Heart left ventricle (tissue), 16 donors: Measurements from ENCODE around the gene ADGRG7. TPM values are rescaled to one million over a fixed set of nuclear protein-coding genes. Genes with fewer than 3 reads are reported as not detected.
"Not testable (repeated sequence)": the region's sequence is repeated elsewhere in the genome, so short reads cannot be mapped to it uniquely, and the experiment has no call there.

Experiments
- ATAC-seq, 4 donors: fragments of 200-7000 bp; cut with Tn5 transposase; one replicate each; pipeline ENCODE4 v1.9.1; 2020 to 2022; ENCODE audit warnings: moderate library complexity in 4 of 4, mild to moderate bottlenecking in 3 of 4, moderate number of reproducible peaks in 1 of 4
- DNase-seq, 5 donors: peaks; one replicate each; pipeline ENCODE4 v3.0.0-alpha.2; 2020
- H3K27ac ChIP-seq, 12 donors: fragments of 200-600 bp; sonication (generic) in 4 of 12; one replicate each; pipeline versions ENCODE4 v1.5.0 to v1.8.0; 2016 to 2022; ENCODE audit warnings: mild to moderate bottlenecking in 2 of 12
- H3K27me3 ChIP-seq, 9 donors: fragments of 200-600 bp; sonication (generic) in 2 of 9; one replicate each; pipeline versions ENCODE4 v1.5.1 to v1.8.0; 2016 to 2022; ENCODE audit warnings: mild to moderate bottlenecking in 3 of 9
- H3K36me3 ChIP-seq, 9 donors: fragments of 200-600 bp; sonication (generic) in 2 of 9; one replicate each; pipeline versions ENCODE4 v1.5.0 to v1.8.0; 2018 to 2022; ENCODE audit warnings: mild to moderate bottlenecking in 2 of 9
- H3K4me1 ChIP-seq, 12 donors: fragments of 200-600 bp; sonication (generic) in 4 of 12; one replicate each; pipeline versions ENCODE4 v1.5.0 to v1.8.0; 2016 to 2022; ENCODE audit warnings: mild to moderate bottlenecking in 3 of 12
- H3K4me3 ChIP-seq, 12 donors: fragments of 200-600 bp; sonication (generic) in 4 of 12; one replicate each; pipeline versions ENCODE4 v1.5.0 to v1.8.0; 2017 to 2022; ENCODE audit warnings: mild to moderate bottlenecking in 9 of 12, moderate library complexity in 4 of 12
- H3K9me3 ChIP-seq, 12 donors: fragments of 200-600 bp; sonication (generic) in 4 of 12; one replicate each; pipeline versions ENCODE4 v1.5.0 to v1.8.0; 2016 to 2022; ENCODE audit warnings: mild to moderate bottlenecking in 1 of 12
- POLR2A ChIP-seq, 2 donors: fragments of 450-650 bp; IDR thresholded peaks; one replicate each; pipeline ENCODE4 v1.6.1; 2017; ENCODE audit warnings: antibody characterized with exemption in 2 of 2, mild to moderate bottlenecking in 2 of 2, moderate library complexity in 2 of 2
- WGBS, 4 donors: extraction: QIAGEN DNeasy Blood & Tissue Kit in 2 of 4; methylation state at CpG; one replicate each; pipeline versions ENCODE4 v1.1.5 to v1.1.7; 2013 to 2018; 5-methylcytosine and 5-hydroxymethylcytosine counted together
- intact Hi-C, 10 donors: fragments of 100-400 bp; cut with DNase I; formaldehyde crosslinking; loops; one replicate each; pipeline versions ENCODE4 v1.11.1 to v1.14.2; 2022
- polyA plus RNA-seq, 2 donors: library from polyadenylated mRNA; stranded (reverse); fragments of 200-250 nt; gene quantifications; one replicate each; pipeline ENCODE4 v1.2.3, GENCODE V29; 2013
- total RNA-seq, 9 donors: library from RNA; depleted of rRNA in 2 of 9; stranded (reverse); fragments of >200 nt in 2 of 9; fragmentation: NEBNext Ultra II Directional in 3 of 9; extraction: Animal tissue kit (Norgen Biotek cat#: 25700) in 3 of 9; gene quantifications; one replicate each; pipeline versions ENCODE4 v1.1.0 to v1.2.4, GENCODE V29; 2016 to 2023
- TF ChIP-seq, protein P1 (sequence below), 12 donors: fragments of 200-600 bp; sonication (generic) in 4 of 12; IDR thresholded peaks; one replicate each; pipeline versions ENCODE4 v1.5.0 to v1.8.0; 2018 to 2022; ENCODE audit warnings: antibody characterized with exemption in 12 of 12, mild to moderate bottlenecking in 5 of 12
- donor health status: ischemic (EF 13 %, LVEDD 7.1; RV severe dilation, severe dysfunction).
- donor health status: healthy with polysubstance abuse.
- donor health status: DM: no; HTN: yes; CAD: no.
- donor health status: DM: no; HTN: no; CAD: no.
- donor health status: ischemic (EF 25% LVEDD 6.9; RV normal size, moderate dysfunction).
- donor health status: ischemic (EF 25% LVEDD 5.7; RV mildly dilated, moderate dysfunction).
- donor health status: healthy.
- donor health status: DM: yes; HTN: yes; CAD: no.
- donor health status: ischemic (EF 35%, LVEDD 5.7; RV mildly dilated, moderate dysfunction).
- donor health status: nonischemic (EF 11% LVEDD 7.7; RV severe dilation, severe dysfunction).
- donor health status: DM: yes; HTN: yes; CAD: no.
- donor health status: PGD.
- donor health status: ischemic (EF 29% LVEDD 5.4; RV normal size, mild dysfunction).
- donor health status: nonischemic (EF 23%, LVEDD 6.1; RV moderate dilation, normal function).

The ADGRG7 gene
- total and polyA plus RNA-seq, 11 donors, result 0.23 TPM; not detected in 10

DNA sequence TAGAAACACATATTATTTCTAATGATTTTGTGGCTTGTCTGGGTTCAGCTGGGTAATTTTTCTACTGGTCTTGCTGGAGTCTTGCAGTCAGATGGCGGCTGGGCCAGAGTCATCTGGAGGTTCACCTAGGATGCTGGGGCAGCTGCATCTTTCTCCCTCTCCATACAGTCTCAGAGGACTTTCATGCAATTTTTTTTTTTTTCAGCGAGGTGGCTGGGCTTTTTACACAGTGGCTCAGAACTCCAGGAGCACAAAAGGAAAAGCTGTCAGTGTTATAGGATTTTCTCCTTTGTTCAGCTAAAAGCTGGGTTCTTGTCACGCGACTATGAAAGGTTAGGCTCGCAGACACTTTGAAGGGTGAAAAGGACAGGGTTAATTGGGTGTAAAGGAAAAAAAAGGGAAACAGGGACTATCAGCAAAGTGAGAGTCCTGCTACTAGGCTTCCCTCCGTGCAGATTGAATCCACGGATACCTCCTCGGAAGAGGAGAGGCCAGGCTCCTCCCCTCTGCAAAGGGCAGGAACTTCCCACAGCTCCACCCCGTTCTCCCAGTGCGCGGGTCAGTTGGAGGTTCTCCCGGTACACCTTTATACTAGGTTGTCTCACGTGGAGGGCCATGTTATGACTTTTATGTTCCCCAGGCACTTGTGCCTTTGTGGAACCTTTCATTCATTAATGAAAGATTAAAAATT is 44.3 kb downstream of the ADGRG7 start:
- Histone ChIP-seq H3K27me3 (no peaks in the 10 kb centered on the region), H3K27ac (no peak overlapping the region), H3K4me3 (no peak overlapping the region), H3K36me3 (no peaks in the 10 kb centered on the region), H3K9me3 (no peaks in the 10 kb centered on the region), H3K4me1 (peaks cover 0 to 13% (median 0%) of the 10 kb centered on the region in 12 donors)
- TF ChIP-seq, protein P1, sequence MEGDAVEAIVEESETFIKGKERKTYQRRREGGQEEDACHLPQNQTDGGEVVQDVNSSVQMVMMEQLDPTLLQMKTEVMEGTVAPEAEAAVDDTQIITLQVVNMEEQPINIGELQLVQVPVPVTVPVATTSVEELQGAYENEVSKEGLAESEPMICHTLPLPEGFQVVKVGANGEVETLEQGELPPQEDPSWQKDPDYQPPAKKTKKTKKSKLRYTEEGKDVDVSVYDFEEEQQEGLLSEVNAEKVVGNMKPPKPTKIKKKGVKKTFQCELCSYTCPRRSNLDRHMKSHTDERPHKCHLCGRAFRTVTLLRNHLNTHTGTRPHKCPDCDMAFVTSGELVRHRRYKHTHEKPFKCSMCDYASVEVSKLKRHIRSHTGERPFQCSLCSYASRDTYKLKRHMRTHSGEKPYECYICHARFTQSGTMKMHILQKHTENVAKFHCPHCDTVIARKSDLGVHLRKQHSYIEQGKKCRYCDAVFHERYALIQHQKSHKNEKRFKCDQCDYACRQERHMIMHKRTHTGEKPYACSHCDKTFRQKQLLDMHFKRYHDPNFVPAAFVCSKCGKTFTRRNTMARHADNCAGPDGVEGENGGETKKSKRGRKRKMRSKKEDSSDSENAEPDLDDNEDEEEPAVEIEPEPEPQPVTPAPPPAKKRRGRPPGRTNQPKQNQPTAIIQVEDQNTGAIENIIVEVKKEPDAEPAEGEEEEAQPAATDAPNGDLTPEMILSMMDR (IDR thresholded peaks at IDR 0.05), result no peak
- no peak for TF ChIP-seq POLR2A (IDR thresholded peaks at IDR 0.05)
- WGBS, 4 donors, result 69 to 79% (median 74%) methylated on average over 13 of the region's 13 CpGs
- DNase-seq, result no peak
- no peak for ATAC-seq
- intact Hi-C loops, result no loop called here

- WGBS, 4 donors, result 20 to 37% (median 24%) methylated on average over 2 of the region's 2 CpGs
Observed at GRCh38 chr3:100656945-100657344, 47.5 kb downstream of the ADGRG7 start.

GRCh38 chr3:100661294-100661693 is 51.9 kb downstream of the ADGRG7 start:
- H3K4me3 ChIP-seq, H3K27ac ChIP-seq, ATAC-seq, DNase-seq, intact Hi-C loops, H3K4me1 ChIP-seq, H3K36me3 ChIP-seq, H3K9me3 ChIP-seq, H3K27me3 ChIP-seq: not testable (repeated sequence)

More at GRCh38 chr3:100656945-100657344, 47.5 kb downstream of the ADGRG7 start:
- Histone ChIP-seq H3K9me3 (no peaks in the 10 kb centered on the region), H3K4me3 (no peak overlapping the region), H3K27ac (no peak overlapping the region), H3K36me3 (no peaks in the 10 kb centered on the region), H3K27me3 (no peaks in the 10 kb centered on the region), H3K4me1 (no peaks in the 10 kb centered on the region)
- DNase-seq (no peak), ATAC-seq (no peak)
- TF ChIP-seq, protein P1 (IDR thresholded peaks at IDR 0.05), result no peak
- TF ChIP-seq POLR2A (IDR thresholded peaks at IDR 0.05), result no peak
- intact Hi-C loops, result no loop called here

- Histone ChIP-seq H3K36me3 (no peaks in the 10 kb centered on the region), H3K27ac (no peak overlapping the region), H3K4me3 (no peak overlapping the region), H3K27me3 (no peaks in the 10 kb centered on the region), H3K9me3 (no peaks in the 10 kb centered on the region), H3K4me1 (no peaks in the 10 kb centered on the region)
- no peak for DNase-seq
- 53 to 61% (median 57%) methylated on average over 2 of the region's 2 CpGs for WGBS, 4 donors
- no peak for TF ChIP-seq POLR2A (IDR thresholded peaks at IDR 0.05)
- TF ChIP-seq, protein P1 (IDR thresholded peaks at IDR 0.05), result no peak
- intact Hi-C loops, result no loop called here
- ATAC-seq, result no peak
Observed at GRCh38 chr3:100662113-100662823, 52.9 kb downstream of the ADGRG7 start.
